Activated CD8-positive, alpha-beta T cell treated with anti-CD3 and anti-CD28 coated beads, Interleukin-2, amount 10 ng/mL, durations not matched to agents 7 days and 5 days (primary cell): Measurements from ENCODE around the gene CCDC30. TPM values are rescaled to one million over a fixed set of nuclear protein-coding genes. Genes with fewer than 3 reads are reported as not detected.

ENCODE experiments used
- ATAC-seq: fragments of 150-1000 bp; cut with Tn5 transposase; one replicate; pipeline ENCODE4 v1.10.0; 2021; ENCODE audit warnings: moderate library complexity
- CTCF ChIA-PET: fragments of 350-600 bp; sonication (Branson Sonifier 250); formaldehyde crosslinking; loops from one replicate; lab custom pipeline; 2021; ENCODE audit warnings: antibody characterized with exemption; lab: Charles Lee
- POLR2A ChIA-PET: fragments of 350-600 bp; sonication (Branson Sonifier 250); formaldehyde crosslinking; loops from one replicate; lab custom pipeline; 2021; ENCODE audit warnings: antibody characterized with exemption; lab: Charles Lee
- DNase-seq: peaks from one replicate; pipeline ENCODE4 v3.0.0-alpha.2; 2020
- H3K27ac Mint-ChIP-seq: one replicate; pipeline ENCODE4 v1.8.0; 2021; ENCODE audit warnings: mild to moderate bottlenecking, mixed read lengths
- H3K27me3 Mint-ChIP-seq: one replicate; pipeline ENCODE4 v1.8.0; 2021; ENCODE audit warnings: low read depth, mixed read lengths
- H3K36me3 Mint-ChIP-seq: one replicate; pipeline ENCODE4 v1.8.0; 2021; ENCODE audit warnings: low read depth, mixed read lengths
- H3K4me1 Mint-ChIP-seq: one replicate; pipeline ENCODE4 v1.8.0; 2021; ENCODE audit warnings: low read depth, mixed read lengths
- H3K4me3 Mint-ChIP-seq: one replicate; pipeline ENCODE4 v1.8.0; 2021; ENCODE audit warnings: mild to moderate bottlenecking, mixed read lengths
- H3K9me3 Mint-ChIP-seq: one replicate; pipeline ENCODE4 v1.8.0; 2022; ENCODE audit warnings: mixed read lengths; ENCODE audit not compliant: insufficient read depth
- total RNA-seq, 2 experiments: library from RNA; stranded (reverse); gene quantifications; one replicate each; pipeline ENCODE4 v1.2.3, GENCODE V29; 2021

CCDC30 gene
- total RNA-seq, 2 experiments from 2014 or later = 1.7 to 2.2 TPM

DNA sequence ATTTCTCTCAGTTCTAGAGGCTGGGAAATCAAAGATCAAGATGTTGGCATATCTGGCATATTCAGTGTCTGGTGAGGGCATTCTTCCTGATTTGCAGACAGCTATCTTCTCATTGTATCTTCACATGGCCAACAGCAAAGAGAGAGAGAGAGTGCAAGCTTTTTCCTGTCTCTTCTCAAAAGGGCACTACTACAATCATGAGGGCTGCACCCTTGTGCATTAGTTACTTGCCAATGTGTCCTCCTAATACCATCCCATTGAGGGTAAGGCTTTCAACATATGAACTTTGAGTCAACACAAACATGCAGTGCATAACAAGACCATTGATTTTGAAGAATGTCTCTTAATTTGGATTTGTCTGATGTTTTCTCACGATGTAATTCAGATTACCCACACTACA, 78.0 kb downstream of the CCDC30 start:
- CTCF ChIA-PET = no interaction called here
- ATAC-seq (no peak), DNase-seq (no peak)
- H3K27ac Mint-ChIP-seq = no peak overlapping the region
- no peaks in the 10 kb centered on the region for H3K27me3 Mint-ChIP-seq
- POLR2A ChIA-PET = no interaction called here
- H3K4me3 Mint-ChIP-seq = no peak overlapping the region
- peaks cover 4% of the 10 kb centered on the region for H3K36me3 Mint-ChIP-seq
- no peaks in the 10 kb centered on the region for H3K4me1 Mint-ChIP-seq
- no peaks in the 10 kb centered on the region for H3K9me3 Mint-ChIP-seq

DNA sequence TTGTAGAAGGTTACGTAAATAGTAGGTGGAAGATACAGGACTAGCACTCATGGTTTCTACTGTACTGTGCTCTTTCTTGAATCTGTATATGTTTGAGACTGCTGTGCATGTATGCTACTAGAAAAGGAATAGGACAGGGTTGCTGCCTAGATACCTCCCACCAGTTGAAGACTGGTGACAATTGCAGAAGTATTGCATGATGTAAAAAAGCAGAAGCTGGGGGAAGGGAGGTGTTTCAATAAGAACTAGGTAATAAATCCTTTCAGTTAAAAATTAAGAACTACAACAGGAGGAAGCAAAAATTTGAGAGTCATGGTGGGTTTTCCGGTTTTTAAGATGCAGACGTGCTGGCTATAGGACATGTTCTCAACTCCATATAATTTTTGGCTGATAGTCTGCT, 88.1 kb downstream of the CCDC30 start:
- Mint-ChIP-seq H3K36me3 (no peaks in the 10 kb centered on the region), H3K9me3 (no peaks in the 10 kb centered on the region), H3K27me3 (peaks cover 3% of the 10 kb centered on the region), H3K27ac (no peak overlapping the region), H3K4me3 (no peak overlapping the region), H3K4me1 (no peaks in the 10 kb centered on the region)
- ChIA-PET POLR2A (no interaction called here), CTCF (no interaction called here)
- ATAC-seq = no peak
- DNase-seq = no peak

DNA sequence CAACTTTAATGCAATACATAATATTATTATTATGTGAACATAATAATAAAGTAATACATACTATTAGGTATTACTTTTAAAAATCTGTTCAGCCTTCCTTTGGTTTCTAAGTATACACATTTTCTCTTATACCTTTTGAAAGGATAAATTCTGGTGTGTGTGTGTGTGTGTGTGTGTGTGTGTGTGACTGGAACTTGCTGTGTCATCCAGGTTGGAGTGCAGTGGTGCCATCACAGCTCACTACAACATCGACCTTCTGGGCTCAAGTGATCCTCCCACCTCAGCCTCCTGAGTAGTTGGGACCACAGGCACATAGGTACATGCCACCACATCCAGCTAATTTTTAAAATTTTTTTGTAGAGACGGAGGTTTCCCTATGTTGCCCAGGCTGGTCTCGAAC, 88.5 kb downstream of the CCDC30 start:
- Mint-ChIP-seq H3K27ac (no peak overlapping the region), H3K4me3 (no peak overlapping the region), H3K4me1 (no peaks in the 10 kb centered on the region), H3K27me3 (peaks cover 3% of the 10 kb centered on the region), H3K9me3 (no peaks in the 10 kb centered on the region), H3K36me3 (no peaks in the 10 kb centered on the region)
- POLR2A ChIA-PET = no interaction called here
- CTCF ChIA-PET = no interaction called here
- ATAC-seq (no peak), DNase-seq (no peak)

DNA sequence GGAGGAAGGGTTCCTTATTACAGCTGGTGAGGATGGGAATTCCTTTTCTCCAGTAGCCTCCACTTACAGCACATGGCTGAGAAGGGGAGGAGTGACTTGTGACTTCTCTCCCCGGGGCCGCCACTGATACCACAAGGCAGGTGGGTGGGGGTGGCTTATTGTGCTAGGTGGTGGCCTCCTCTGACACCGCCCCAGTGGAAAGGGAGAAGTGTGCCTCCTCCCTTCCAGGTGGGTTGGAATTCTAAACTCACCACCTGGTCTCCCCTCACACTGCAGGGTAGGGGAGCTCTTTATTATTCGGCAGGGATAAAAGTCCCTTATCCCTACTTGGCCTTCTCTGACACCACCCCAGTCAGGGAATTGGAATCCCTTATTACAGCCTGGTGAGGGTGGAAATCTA, 89.5 kb downstream of the CCDC30 start:
- H3K9me3 Mint-ChIP-seq = no peaks in the 10 kb centered on the region
- H3K27ac Mint-ChIP-seq = no peak overlapping the region
- peaks cover 3% of the 10 kb centered on the region for H3K27me3 Mint-ChIP-seq
- DNase-seq = no peak
- CTCF ChIA-PET = no interaction called here
- ATAC-seq = no peak
- no peak overlapping the region for H3K4me3 Mint-ChIP-seq
- POLR2A ChIA-PET = no interaction called here
- no peaks in the 10 kb centered on the region for H3K4me1 Mint-ChIP-seq
- no peaks in the 10 kb centered on the region for H3K36me3 Mint-ChIP-seq

DNA sequence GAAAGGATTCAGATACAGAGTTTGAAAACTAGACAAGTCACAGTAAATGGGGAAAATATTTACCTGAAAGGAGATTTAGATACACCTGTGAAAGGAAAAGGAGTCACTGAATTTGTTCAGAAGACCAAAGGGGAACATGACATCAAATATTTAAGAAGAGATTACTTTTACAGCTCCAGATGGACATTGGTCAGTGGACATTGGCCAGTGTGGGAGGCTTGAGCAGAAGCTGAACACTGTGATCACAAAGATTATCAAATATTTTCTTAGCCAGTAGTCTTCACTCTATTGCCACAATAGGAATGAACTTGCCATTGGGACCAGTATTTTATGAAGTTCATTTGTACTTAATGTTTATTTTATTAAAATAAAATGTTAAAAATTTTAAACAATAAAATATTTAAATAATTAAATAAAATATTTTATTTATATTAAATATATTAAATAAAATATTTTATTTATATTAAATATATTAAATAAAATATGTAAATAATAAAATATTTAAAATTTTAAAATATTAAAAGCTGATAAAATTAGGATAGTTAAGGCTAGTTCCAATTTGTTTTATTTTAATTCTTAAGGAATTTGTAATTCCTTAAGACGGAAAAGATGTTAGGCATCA, 94.3 kb downstream of the CCDC30 start:
- H3K4me3 Mint-ChIP-seq = no peak overlapping the region
- ChIA-PET POLR2A (no interaction called here), CTCF (interaction anchor here (1.0 kb wide), 1 partner anchor 213 kb away, joined by 3 read pairs; no protein-coding TSS in a partner anchor)
- ATAC-seq = no peak
- H3K27me3 Mint-ChIP-seq = no peaks in the 10 kb centered on the region
- DNase-seq = no peak
- H3K27ac Mint-ChIP-seq = no peak overlapping the region
- no peaks in the 10 kb centered on the region for H3K9me3 Mint-ChIP-seq
- no peaks in the 10 kb centered on the region for H3K36me3 Mint-ChIP-seq
- H3K4me1 Mint-ChIP-seq = no peaks in the 10 kb centered on the region

DNA sequence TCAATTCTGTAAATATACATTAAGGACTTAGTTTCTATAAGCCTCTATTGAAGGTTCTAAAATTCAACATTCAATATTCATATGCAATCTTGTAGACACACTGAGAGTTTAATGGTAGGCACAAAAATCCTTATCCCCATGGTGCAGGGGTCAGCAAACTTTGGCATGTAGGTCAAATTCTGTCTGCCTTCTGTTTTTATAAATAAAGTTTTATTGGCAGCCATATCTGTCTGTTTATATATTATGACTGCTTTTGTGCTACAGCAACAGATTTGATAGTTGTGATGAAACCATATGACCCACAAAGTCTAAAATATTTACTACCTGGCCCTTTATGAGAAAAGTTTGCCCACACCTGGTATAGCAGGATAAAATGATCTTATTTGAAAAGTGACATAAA, 104.0 kb downstream of the CCDC30 start:
- Mint-ChIP-seq H3K4me1 (no peaks in the 10 kb centered on the region), H3K27me3 (no peaks in the 10 kb centered on the region), H3K36me3 (no peaks in the 10 kb centered on the region), H3K4me3 (no peak overlapping the region), H3K9me3 (no peaks in the 10 kb centered on the region), H3K27ac (no peak overlapping the region)
- no peak for DNase-seq
- ChIA-PET CTCF (interaction anchor here (2.0 kb wide), 1 partner anchor 12 kb away, joined by 5 read pairs; no protein-coding TSS in a partner anchor), POLR2A (no interaction called here)
- ATAC-seq = no peak

DNA sequence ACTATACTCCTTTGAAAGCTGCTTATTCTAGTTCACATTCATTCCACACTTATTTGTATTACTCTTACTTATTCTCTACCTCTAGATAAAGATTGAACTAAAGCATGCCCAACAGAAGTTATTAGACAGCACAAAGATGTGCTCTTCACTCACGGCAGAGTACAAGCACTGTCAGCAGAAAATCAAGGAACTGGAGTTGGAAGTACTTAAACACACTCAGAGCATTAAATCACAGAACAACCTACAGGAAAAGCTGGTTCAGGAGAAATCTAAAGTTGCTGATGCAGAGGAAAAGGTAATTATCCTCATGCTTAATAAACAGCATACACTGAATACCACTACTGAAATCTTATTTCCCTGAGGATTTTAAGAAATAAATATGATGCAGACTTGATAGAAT, 113.8 kb downstream of the CCDC30 start:
- peaks cover 2% of the 10 kb centered on the region for H3K27me3 Mint-ChIP-seq
- DNase-seq = no peak
- H3K4me1 Mint-ChIP-seq = no peaks in the 10 kb centered on the region
- CTCF ChIA-PET = interaction anchor here (0.8 kb wide), 1 partner anchor 43 kb away, joined by 3 read pairs; no protein-coding TSS in a partner anchor
- POLR2A ChIA-PET = no interaction called here
- no peak overlapping the region for H3K4me3 Mint-ChIP-seq
- ATAC-seq = no peak
- no peak overlapping the region for H3K27ac Mint-ChIP-seq
- H3K36me3 Mint-ChIP-seq = no peaks in the 10 kb centered on the region
- no peaks in the 10 kb centered on the region for H3K9me3 Mint-ChIP-seq

DNA sequence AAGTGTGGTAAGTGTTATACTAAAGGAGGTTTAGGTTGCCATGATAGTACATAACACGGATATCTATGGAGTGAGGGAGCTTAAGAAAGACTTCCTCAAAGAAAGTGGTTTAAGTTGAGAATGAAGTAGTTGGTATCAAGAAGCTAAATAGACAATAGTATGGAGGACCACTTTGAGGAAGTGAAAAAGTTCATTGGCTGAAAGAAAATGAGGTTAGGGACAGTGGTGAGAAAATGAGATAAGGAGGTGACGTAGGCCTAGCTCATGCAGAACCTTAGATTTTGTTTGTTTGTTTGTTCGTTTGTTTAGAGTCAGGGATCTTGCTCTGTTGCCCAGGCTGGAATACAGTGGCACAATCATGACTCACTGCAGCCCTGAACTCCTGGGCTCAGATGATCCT, 122.9 kb downstream of the CCDC30 start:
- ATAC-seq = no peak
- CTCF ChIA-PET = no interaction called here
- H3K9me3 Mint-ChIP-seq = peaks cover 18% of the 10 kb centered on the region

DNA sequence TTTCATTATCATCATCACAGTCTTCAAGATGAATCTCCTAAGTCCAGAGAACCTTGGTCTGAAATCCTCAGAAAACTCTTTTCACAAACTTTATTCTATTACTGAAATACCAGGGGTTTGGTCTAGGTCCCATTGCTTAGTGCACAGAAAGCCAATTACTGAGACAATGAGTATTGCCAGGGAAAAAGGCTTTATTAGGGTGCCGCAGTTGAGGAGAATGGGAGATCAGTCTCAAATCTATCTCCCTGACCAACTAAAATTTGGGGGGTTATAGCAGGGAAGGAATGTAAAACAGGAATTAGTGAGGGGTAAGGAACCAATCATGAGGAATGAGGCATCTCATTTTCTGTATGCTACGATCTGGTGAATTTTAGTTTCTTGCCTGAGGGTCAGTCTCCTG, 124.7 kb downstream of the CCDC30 start:
- DNase-seq (no peak), ATAC-seq (no peak)
- H3K27me3 Mint-ChIP-seq = no peaks in the 10 kb centered on the region
- H3K4me1 Mint-ChIP-seq = no peaks in the 10 kb centered on the region
- H3K27ac Mint-ChIP-seq = no peak overlapping the region
- peaks cover 13% of the 10 kb centered on the region for H3K36me3 Mint-ChIP-seq
- POLR2A ChIA-PET = no interaction called here
- H3K9me3 Mint-ChIP-seq = peaks cover 18% of the 10 kb centered on the region
- CTCF ChIA-PET = no interaction called here
- no peak overlapping the region for H3K4me3 Mint-ChIP-seq

More for the DNA sequence above, 122.9 kb downstream of the CCDC30 start:
- no peak overlapping the region for H3K4me3 Mint-ChIP-seq
- no peaks in the 10 kb centered on the region for H3K4me1 Mint-ChIP-seq
- POLR2A ChIA-PET = interaction anchor here (0.7 kb wide), 1 partner anchor 110 kb away, joined by 3 read pairs; no protein-coding TSS in a partner anchor
- H3K36me3 Mint-ChIP-seq = peaks cover 13% of the 10 kb centered on the region
- H3K27me3 Mint-ChIP-seq = no peaks in the 10 kb centered on the region
- H3K27ac Mint-ChIP-seq = no peak overlapping the region
- DNase-seq = no peak

DNA sequence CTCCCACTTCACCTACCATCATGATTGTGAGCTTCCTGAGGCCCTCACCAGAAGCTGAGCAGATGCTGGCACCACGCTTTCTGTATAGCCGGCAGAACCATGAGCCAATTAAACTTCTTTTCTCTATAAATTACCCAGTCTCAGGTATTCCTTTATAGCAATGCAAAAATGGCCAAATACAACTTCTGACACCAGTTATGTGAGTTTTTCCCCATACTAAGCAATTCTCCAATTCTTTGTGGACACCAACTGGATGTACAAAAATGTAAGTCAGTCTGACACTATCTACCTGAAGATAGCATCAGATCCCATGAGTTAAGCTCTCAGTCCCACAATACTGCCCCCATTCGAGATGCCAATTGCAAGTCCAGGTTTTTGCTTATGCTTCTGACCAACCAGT, 129.7 kb downstream of the CCDC30 start:
- H3K27ac Mint-ChIP-seq = no peak overlapping the region
- H3K36me3 Mint-ChIP-seq = peaks cover 7% of the 10 kb centered on the region
- CTCF ChIA-PET = no interaction called here
- POLR2A ChIA-PET = no interaction called here
- no peaks in the 10 kb centered on the region for H3K27me3 Mint-ChIP-seq
- H3K4me3 Mint-ChIP-seq = no peak overlapping the region
- no peak for ATAC-seq
- no peaks in the 10 kb centered on the region for H3K4me1 Mint-ChIP-seq
- DNase-seq = no peak
- peaks cover 10% of the 10 kb centered on the region for H3K9me3 Mint-ChIP-seq

DNA sequence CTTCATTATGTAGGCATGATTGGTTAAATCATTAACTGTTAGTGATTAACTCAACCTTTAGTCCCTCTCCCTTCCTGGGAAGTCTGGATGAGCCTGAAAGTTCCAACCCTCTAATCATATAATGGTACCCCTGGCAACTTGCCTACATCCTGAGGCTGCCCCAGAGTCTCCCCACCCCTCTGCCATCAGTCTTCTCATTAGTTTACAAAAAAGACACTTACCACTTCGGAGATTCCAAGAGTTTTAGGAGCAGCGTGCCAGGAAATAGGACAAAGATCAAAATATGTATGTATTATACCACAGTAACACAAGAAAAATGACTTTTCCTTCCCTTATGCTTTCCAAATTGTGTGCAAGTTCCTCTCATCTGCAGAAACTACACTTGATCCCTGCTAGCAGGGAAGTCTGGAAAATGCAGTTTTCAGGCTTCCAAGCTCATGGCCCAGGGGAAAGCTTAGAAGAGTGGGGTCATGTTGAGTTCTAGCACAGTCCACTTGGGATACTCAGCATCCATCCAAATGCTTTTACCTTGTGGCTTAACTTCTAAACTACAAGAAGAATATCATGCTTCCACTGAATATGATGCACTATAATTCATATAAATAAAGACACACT, 130.5 kb downstream of the CCDC30 start:
- no peak for DNase-seq
- H3K4me3 Mint-ChIP-seq = no peak overlapping the region
- H3K36me3 Mint-ChIP-seq = peaks cover 2% of the 10 kb centered on the region
- peaks cover 2% of the 10 kb centered on the region for H3K9me3 Mint-ChIP-seq
- no peaks in the 10 kb centered on the region for H3K4me1 Mint-ChIP-seq
- ChIA-PET POLR2A (no interaction called here), CTCF (no interaction called here)
- H3K27ac Mint-ChIP-seq = no peak overlapping the region
- no peaks in the 10 kb centered on the region for H3K27me3 Mint-ChIP-seq
- ATAC-seq = no peak

DNA sequence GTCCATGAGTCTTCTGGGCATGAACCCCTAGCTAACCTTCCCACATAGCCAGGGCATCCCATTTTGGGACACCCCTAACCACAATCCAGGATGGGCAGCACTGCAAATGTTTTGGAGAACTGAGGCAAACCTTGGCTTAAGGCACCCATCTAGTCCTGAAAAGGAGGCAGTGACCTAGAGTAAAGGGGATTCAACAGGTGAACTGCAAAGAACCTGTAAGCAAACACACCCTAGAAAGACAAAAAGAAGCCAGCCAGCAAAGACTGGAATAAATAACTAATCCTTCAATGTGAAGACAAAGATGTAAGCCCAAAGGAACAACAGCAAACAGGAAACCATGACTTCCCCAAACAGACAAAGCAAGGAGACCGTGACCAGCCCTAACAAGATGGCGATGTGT, 138.4 kb downstream of the CCDC30 start:
- no peak overlapping the region for H3K4me3 Mint-ChIP-seq
- no peak for DNase-seq
- no peaks in the 10 kb centered on the region for H3K36me3 Mint-ChIP-seq
- H3K27ac Mint-ChIP-seq = no peak overlapping the region
- H3K4me1 Mint-ChIP-seq = no peaks in the 10 kb centered on the region
- H3K27me3 Mint-ChIP-seq = peaks cover 8% of the 10 kb centered on the region
- ChIA-PET POLR2A (no interaction called here), CTCF (no interaction called here)
- no peak for ATAC-seq
- peaks cover 9% of the 10 kb centered on the region for H3K9me3 Mint-ChIP-seq
